ENCODE data around the gene GREM1. TPM values are rescaled to one million over a fixed set of nuclear protein-coding genes. Genes with fewer than 3 reads are reported as not detected.
A peak's percentile ranks its signal among the peaks of the same experiment; 100 is the strongest.

GREM1 gene
- total and polyA plus RNA-seq, 2 donors (not counting 3 experiments of a cell fraction or from before 2014, with no cell fraction given): not detected

DNA sequence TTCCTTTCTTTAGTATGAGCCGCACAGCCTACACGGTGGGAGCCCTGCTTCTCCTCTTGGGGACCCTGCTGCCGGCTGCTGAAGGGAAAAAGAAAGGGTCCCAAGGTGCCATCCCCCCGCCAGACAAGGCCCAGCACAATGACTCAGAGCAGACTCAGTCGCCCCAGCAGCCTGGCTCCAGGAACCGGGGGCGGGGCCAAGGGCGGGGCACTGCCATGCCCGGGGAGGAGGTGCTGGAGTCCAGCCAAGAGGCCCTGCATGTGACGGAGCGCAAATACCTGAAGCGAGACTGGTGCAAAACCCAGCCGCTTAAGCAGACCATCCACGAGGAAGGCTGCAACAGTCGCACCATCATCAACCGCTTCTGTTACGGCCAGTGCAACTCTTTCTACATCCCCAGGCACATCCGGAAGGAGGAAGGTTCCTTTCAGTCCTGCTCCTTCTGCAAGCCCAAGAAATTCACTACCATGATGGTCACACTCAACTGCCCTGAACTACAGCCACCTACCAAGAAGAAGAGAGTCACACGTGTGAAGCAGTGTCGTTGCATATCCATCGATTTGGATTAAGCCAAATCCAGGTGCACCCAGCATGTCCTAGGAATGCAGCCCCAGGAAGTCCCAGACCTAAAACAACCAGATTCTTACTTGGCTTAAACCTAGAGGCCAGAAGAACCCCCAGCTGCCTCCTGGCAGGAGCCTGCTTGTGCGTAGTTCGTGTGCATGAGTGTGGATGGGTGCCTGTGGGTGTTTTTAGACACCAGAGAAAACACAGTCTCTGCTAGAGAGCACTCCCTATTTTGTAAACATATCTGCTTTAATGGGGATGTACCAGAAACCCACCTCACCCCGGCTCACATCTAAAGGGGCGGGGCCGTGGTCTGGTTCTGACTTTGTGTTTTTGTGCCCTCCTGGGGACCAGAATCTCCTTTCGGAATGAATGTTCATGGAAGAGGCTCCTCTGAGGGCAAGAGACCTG is 13.2 kb downstream of the GREM1 start:
- H3K4me1 ChIP-seq (ENCODE audit: control insufficient read depth, extremely low read depth, insufficient read depth, low read length): no peaks in the 10 kb centered on the region
- DNase-seq (ENCODE audit: low read depth, low spot score) (peak; percentile 5), FAIRE-seq (peak; percentile 55)
- no peaks in the 10 kb centered on the region for H4K20me1 ChIP-seq (replicated peaks; ENCODE audit: control insufficient read depth, extremely low read depth, insufficient read depth, low read length)
- no peaks in the 10 kb centered on the region for H3K79me2 ChIP-seq (ENCODE audit: control insufficient read depth, insufficient read depth, low read length)
- peaks cover 16 to 23% of the 10 kb centered on the region in 2 experiments for H3K27me3 ChIP-seq (ENCODE audit: control insufficient read depth in 2 of 2, insufficient read depth in 2 of 2, low read length in 2 of 2)
- H2AFZ ChIP-seq (ENCODE audit: low read depth, low read length): no peak overlapping the region
- ChIA-PET POLR2A (no interaction called here), CTCF (no interaction called here)
- no peak for TF ChIP-seq POLR2A (IDR thresholded peaks at IDR 0.05; ENCODE audit: low read depth, low read length)
- peak; percentile 24 for TF ChIP-seq FOS (IDR thresholded peaks at IDR 0.05; ENCODE audit: borderline replicate concordance, insufficient read depth, low read length)
- no peak for TF ChIP-seq JUN (IDR thresholded peaks at IDR 0.05; ENCODE audit: borderline replicate concordance, insufficient read depth, insufficient read length, low read depth)
- no peak for TF ChIP-seq EZH2 (IDR thresholded peaks at IDR 0.05; ENCODE audit: borderline replicate concordance, low read depth, low read length, severe bottlenecking)
- TF ChIP-seq MYC (IDR thresholded peaks at IDR 0.05; ENCODE audit: low read depth, low read length): no peak
- TF ChIP-seq POLR2AphosphoS5 (IDR thresholded peaks at IDR 0.05; ENCODE audit: insufficient read depth, low read depth, low read length): no peak
- TF ChIP-seq, protein P1, sequence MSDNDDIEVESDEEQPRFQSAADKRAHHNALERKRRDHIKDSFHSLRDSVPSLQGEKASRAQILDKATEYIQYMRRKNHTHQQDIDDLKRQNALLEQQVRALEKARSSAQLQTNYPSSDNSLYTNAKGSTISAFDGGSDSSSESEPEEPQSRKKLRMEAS (IDR thresholded peaks at IDR 0.05; ENCODE audit: insufficient read depth, insufficient read length): no peak
- no peaks in the 10 kb centered on the region for H3K36me3 ChIP-seq (ENCODE audit: control insufficient read depth in 2 of 2, extremely low read depth in 1 of 2, insufficient read depth in 2 of 2, low read length in 2 of 2)
- H3K9me1 ChIP-seq (replicated peaks; ENCODE audit: control insufficient read depth, extremely low read depth, insufficient read depth, low read length): no peaks in the 10 kb centered on the region
- no peak overlapping the region for H3K9ac ChIP-seq (replicated peaks; ENCODE audit: extremely low read depth, insufficient read depth, low read length)
- no peak overlapping the region for H3K27ac ChIP-seq (ENCODE audit: insufficient read depth, low read depth, low read length)
- H3K4me2 ChIP-seq (ENCODE audit: insufficient read depth, low read length): no peak overlapping the region
- no TSS peak for BruUV-seq (replicated peaks)
- dilution Hi-C loops (cut with MboI; ENCODE audit: extremely low pct_ligation_motif_present, low sequenced_read_pairs): no loop called here
- no peak overlapping the region for H3K4me3 ChIP-seq (replicated peaks in 1 of 3; ENCODE audit: insufficient read depth in 1 of 3, low read depth in 1 of 3, low read length in 3 of 3)
- no peaks in the 10 kb centered on the region for H3K9me3 ChIP-seq (replicated peaks; ENCODE audit: control insufficient read depth, insufficient read depth, low read length)
- intact Hi-C loops (cut with micrococcal nuclease): loop anchor here (10.0 kb wide), 1 partner anchor 56 kb away; no protein-coding TSS in a partner anchor

Measured in endothelial cell of umbilical vein (primary cell).